Mesendoderm (in vitro differentiated cells): Measurements from ENCODE around the gene HOXA7.

ENCODE experiments used
- DNase-seq: peaks from one replicate; pipeline ENCODE4 v3.0.0; 2013
- H2AK5ac ChIP-seq: 2 replicates; pipeline ENCODE4 v1.6.1; 2013; ENCODE audit warnings: low read length, inconsistent platforms
- H2BK120ac ChIP-seq: 2 replicates; pipeline ENCODE4 v1.6.1; 2013; ENCODE audit warnings: low read depth, mild to moderate bottlenecking, low read length, moderate library complexity, mixed read lengths
- H2BK15ac ChIP-seq: replicated peaks from 2 replicates; pipeline ENCODE4 v1.6.1; 2013; ENCODE audit warnings: low read depth, mild to moderate bottlenecking, moderate library complexity
- H2BK5ac ChIP-seq: 2 replicates; pipeline ENCODE4 v1.6.1; 2013; ENCODE audit warnings: low read length, inconsistent platforms
- H3K18ac ChIP-seq: 2 replicates; pipeline ENCODE4 v1.6.1; 2013; ENCODE audit warnings: mild to moderate bottlenecking, low read length, mixed read lengths
- H3K23ac ChIP-seq: one replicate; pipeline ENCODE4 v1.6.1; 2013; ENCODE audit warnings: low read length
- H3K27ac ChIP-seq: 2 replicates; pipeline ENCODE4 v1.5.1; 2013; ENCODE audit warnings: low read depth, mild to moderate bottlenecking, inconsistent platforms, low read length, moderate library complexity
- H3K27me3 ChIP-seq: 2 replicates; pipeline ENCODE4 v1.6.1; 2013; ENCODE audit warnings: low read length, control low read depth, mild to moderate bottlenecking, inconsistent platforms; ENCODE audit not compliant: insufficient read depth, poor library complexity
- H3K36me3 ChIP-seq: 2 replicates; pipeline ENCODE4 v1.6.1; 2013; ENCODE audit warnings: low read length, inconsistent platforms; ENCODE audit not compliant: control insufficient read depth, insufficient read depth
- H3K4ac ChIP-seq: one replicate; pipeline ENCODE4 v1.6.1; 2013; ENCODE audit warnings: low read depth, mild to moderate bottlenecking, low read length, moderate library complexity
- H3K4me1 ChIP-seq: 2 replicates; pipeline ENCODE4 v1.6.1; 2013; ENCODE audit warnings: low read depth, low read length, inconsistent platforms; ENCODE audit not compliant: control insufficient read depth
- H3K4me2 ChIP-seq: 2 replicates; pipeline ENCODE4 v1.6.1; 2013; ENCODE audit warnings: low read length
- H3K4me3 ChIP-seq: 2 replicates; pipeline ENCODE4 v1.5.1; 2013; ENCODE audit warnings: mild to moderate bottlenecking, low read length
- H3K56ac ChIP-seq: one replicate; pipeline ENCODE4 v1.6.1; 2013; ENCODE audit warnings: low read length
- H3K79me1 ChIP-seq: 2 replicates; pipeline ENCODE4 v1.6.1; 2013; ENCODE audit warnings: low read length, inconsistent platforms
- H3K79me2 ChIP-seq: 2 replicates; pipeline ENCODE4 v1.6.1; 2013; ENCODE audit warnings: mild to moderate bottlenecking, low read length; ENCODE audit not compliant: control insufficient read depth, insufficient read depth
- H3K9ac ChIP-seq: 2 replicates; pipeline ENCODE4 v1.6.1; 2013; ENCODE audit warnings: low read length, inconsistent platforms
- H4K5ac ChIP-seq: one replicate; pipeline ENCODE4 v1.6.1; 2013; ENCODE audit warnings: low read length
- H4K8ac ChIP-seq: one replicate; pipeline ENCODE4 v1.6.1; 2013; ENCODE audit warnings: low read depth, mild to moderate bottlenecking, control low read depth, low read length, moderate library complexity
- WGBS: extraction: QIAGEN DNeasy Blood & Tissue Kit; methylation state at CpG from one replicate; pipeline ENCODE4 v1.1.7; 2013; ENCODE audit warnings: low lambda C conversion rate, missing lambda C conversion rate; ENCODE audit not compliant: insufficient coverage; ENCODE audit errors: extremely low coverage; 5-methylcytosine and 5-hydroxymethylcytosine counted together

The HOXA7 gene

GRCh38 chr7:27111751-27112277 is 44.7 kb downstream of the HOXA7 start:
- Histone ChIP-seq H3K23ac (no peak overlapping the region), H3K56ac (no peak overlapping the region), H3K79me2 (no peaks in the 10 kb centered on the region), H4K8ac (no peak overlapping the region), H3K36me3 (no peaks in the 10 kb centered on the region), H3K27ac (no peak overlapping the region), H2BK5ac (no peak overlapping the region), H3K4me1 (no peaks in the 10 kb centered on the region), H3K4ac (no peak overlapping the region), H2AK5ac (no peak overlapping the region), H3K9ac (no peak overlapping the region), H3K79me1 (no peaks in the 10 kb centered on the region), H3K18ac (no peak overlapping the region), H3K4me2 (no peak overlapping the region), H3K4me3 (no peak overlapping the region), H3K27me3 (peaks cover 84% of the 10 kb centered on the region), H2BK15ac (no peak overlapping the region), H4K5ac (no peak overlapping the region), H2BK120ac (no peak overlapping the region)
- whole genome bisulfite sequencing: no CpG with 5 or more reads among the region's 4 CpGs
- DNase-seq: no peak

- no CpG with 5 or more reads among the region's 6 CpGs for WGBS
- Histone ChIP-seq H3K4me2 (no peak overlapping the region), H3K79me1 (no peaks in the 10 kb centered on the region), H3K56ac (no peak overlapping the region), H3K4me3 (no peak overlapping the region), H2AK5ac (no peak overlapping the region), H4K5ac (no peak overlapping the region), H3K4me1 (no peaks in the 10 kb centered on the region), H2BK120ac (no peak overlapping the region), H2BK5ac (no peak overlapping the region), H2BK15ac (no peak overlapping the region), H3K27me3 (peaks cover 82% of the 10 kb centered on the region), H3K27ac (no peak overlapping the region), H4K8ac (no peak overlapping the region), H3K9ac (no peak overlapping the region), H3K79me2 (no peaks in the 10 kb centered on the region), H3K18ac (no peak overlapping the region), H3K23ac (no peak overlapping the region), H3K36me3 (no peaks in the 10 kb centered on the region), H3K4ac (no peak overlapping the region)
- DNase-seq: no peak
Observed at GRCh38 chr7:27111042-27111750, 45.3 kb downstream of the HOXA7 start.

- H2BK120ac ChIP-seq: no peak overlapping the region
- no peak overlapping the region for H3K27ac ChIP-seq
- no peak overlapping the region for H3K18ac ChIP-seq
- H3K79me2 ChIP-seq: no peaks in the 10 kb centered on the region
- peak overlapping the region; percentile 64 for H3K4me2 ChIP-seq
- no peak overlapping the region for H4K8ac ChIP-seq
- no peak overlapping the region for H3K9ac ChIP-seq
- H2AK5ac ChIP-seq: no peak overlapping the region
- H3K23ac ChIP-seq: no peak overlapping the region
- H3K4ac ChIP-seq: no peak overlapping the region
- no peaks in the 10 kb centered on the region for H3K4me1 ChIP-seq
- no peak overlapping the region for H4K5ac ChIP-seq
- DNase-seq: peak; percentile 43
- WGBS: no CpG with 5 or more reads among the region's 66 CpGs
- H2BK15ac ChIP-seq: no peak overlapping the region
- no peak overlapping the region for H2BK5ac ChIP-seq
- H3K27me3 ChIP-seq: peaks cover 82% of the 10 kb centered on the region
- no peaks in the 10 kb centered on the region for H3K79me1 ChIP-seq
- H3K4me3 ChIP-seq: no peak overlapping the region
- H3K56ac ChIP-seq: no peak overlapping the region
- H3K36me3 ChIP-seq: no peaks in the 10 kb centered on the region
Observed at GRCh38 chr7:27110186-27111031, 46.1 kb downstream of the HOXA7 start.

DNA sequence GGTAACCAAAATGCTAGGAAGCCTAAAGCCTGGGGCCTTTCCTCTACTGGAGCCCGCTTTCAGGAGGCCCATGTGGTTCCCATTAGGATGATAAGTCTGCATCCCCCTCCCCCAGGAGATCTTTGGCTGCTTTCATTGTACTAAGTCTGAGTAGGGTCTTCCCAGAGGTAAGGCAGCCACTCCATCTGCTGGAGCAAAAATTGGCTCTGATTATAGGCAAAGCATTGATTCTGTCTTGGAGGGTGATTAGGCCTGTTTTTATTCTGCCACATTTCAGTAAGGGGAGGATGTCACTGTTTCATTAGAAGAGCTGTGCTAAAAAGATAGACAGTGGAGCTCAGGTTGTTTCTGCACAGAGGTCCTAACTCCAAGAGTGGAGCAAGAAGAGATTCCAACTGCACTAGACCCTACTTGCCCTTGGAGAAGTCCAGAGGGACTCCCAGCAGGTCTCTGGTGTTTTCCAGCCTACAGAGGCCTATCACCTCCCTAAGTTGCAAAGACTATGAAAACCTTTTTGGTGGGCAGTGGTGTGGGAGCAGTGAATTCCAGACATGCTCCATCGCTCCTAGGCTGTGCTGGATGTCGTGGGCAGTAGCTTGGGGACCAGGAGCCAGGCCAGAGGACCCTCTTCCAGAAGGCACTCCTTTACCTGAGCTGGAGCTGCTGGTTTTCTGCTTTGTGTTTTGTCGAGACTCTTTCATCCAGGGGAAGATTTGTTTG is 46.8 kb downstream of the HOXA7 start:
- Histone ChIP-seq H3K79me2 (no peaks in the 10 kb centered on the region), H3K4ac (no peak overlapping the region), H3K4me1 (no peaks in the 10 kb centered on the region), H4K8ac (no peak overlapping the region), H3K56ac (no peak overlapping the region), H2AK5ac (no peak overlapping the region), H3K4me2 (no peak overlapping the region), H3K79me1 (no peaks in the 10 kb centered on the region), H3K9ac (no peak overlapping the region), H4K5ac (no peak overlapping the region), H3K27ac (no peak overlapping the region), H3K27me3 (peaks cover 82% of the 10 kb centered on the region), H3K23ac (no peak overlapping the region), H2BK15ac (no peak overlapping the region), H2BK120ac (no peak overlapping the region), H3K18ac (no peak overlapping the region), H3K4me3 (no peak overlapping the region), H2BK5ac (no peak overlapping the region), H3K36me3 (no peaks in the 10 kb centered on the region)
- no CpG with 5 or more reads among the region's 4 CpGs for WGBS
- DNase-seq: no peak

DNA sequence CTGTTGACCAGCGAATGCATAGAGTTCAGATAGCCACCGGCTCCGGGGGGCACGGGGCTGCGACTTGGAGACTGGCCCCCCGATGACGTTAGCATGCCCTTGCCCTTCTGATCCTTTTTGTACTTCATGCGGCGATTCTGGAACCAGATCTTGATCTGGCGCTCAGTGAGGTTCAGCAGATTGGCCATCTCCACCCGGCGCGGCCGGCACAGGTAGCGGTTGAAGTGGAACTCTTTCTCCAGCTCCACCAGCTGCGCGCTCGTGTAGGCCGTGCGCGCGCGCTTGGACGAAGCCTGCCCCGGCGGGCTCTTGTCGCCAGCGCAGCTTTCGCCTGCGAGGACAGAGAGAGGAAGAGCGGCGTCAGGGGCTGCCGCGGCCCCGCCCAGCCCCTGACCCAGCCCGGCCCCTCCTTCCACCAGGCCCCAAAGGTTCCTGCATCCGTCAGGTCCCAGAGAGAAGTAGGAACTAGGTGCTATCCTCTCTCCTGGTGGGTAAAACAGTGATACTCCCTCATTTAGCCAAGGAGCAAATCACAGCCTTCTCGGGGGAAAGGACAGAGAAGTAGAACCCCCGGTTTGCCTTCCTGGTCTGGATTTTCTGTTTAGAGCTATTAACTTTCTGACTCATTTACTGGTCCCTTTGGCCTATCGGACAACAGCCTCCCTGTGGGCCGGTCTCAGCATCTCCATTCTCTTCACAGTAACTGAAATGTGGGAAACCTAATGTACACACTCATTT is 47.9 kb downstream of the HOXA7 start:
- H2BK120ac ChIP-seq: no peak overlapping the region
- WGBS: no CpG with 5 or more reads among the region's 41 CpGs
- H2BK15ac ChIP-seq: no peak overlapping the region
- no peaks in the 10 kb centered on the region for H3K79me2 ChIP-seq
- no peaks in the 10 kb centered on the region for H3K79me1 ChIP-seq
- no peak overlapping the region for H4K5ac ChIP-seq
- peak overlapping the region; percentile 56 for H3K56ac ChIP-seq
- H3K18ac ChIP-seq: no peak overlapping the region
- no peak overlapping the region for H3K9ac ChIP-seq
- H3K4me2 ChIP-seq: peak overlapping the region; percentile 20
- H3K27ac ChIP-seq: no peak overlapping the region
- peaks cover 87% of the 10 kb centered on the region for H3K27me3 ChIP-seq
- peak; percentile 81 for DNase-seq
- H3K4ac ChIP-seq: no peak overlapping the region
- no peak overlapping the region for H3K23ac ChIP-seq
- no peak overlapping the region for H4K8ac ChIP-seq
- no peak overlapping the region for H2AK5ac ChIP-seq
- H2BK5ac ChIP-seq: no peak overlapping the region
- H3K4me1 ChIP-seq: no peaks in the 10 kb centered on the region
- no peaks in the 10 kb centered on the region for H3K36me3 ChIP-seq
- H3K4me3 ChIP-seq: no peak overlapping the region
